Fibroblast of lung (primary cell): ENCODE data around the gene RTN1. TPM values are rescaled to one million over a fixed set of nuclear protein-coding genes. Genes with fewer than 3 reads are reported as not detected.
A peak's percentile ranks its signal among the peaks of the same experiment; 100 is the strongest.

ENCODE experiments used
- DNase-seq, 2 donors: peaks; one replicate each; pipeline versions ENCODE4 v3.0.0 to v3.0.0-alpha.2; 2010; ENCODE audit warnings: low read depth in 2 of 2
- H2AFZ ChIP-seq: 2 replicates; pipeline ENCODE4 v1.5.1; 2012; ENCODE audit warnings: low read length, control low read depth, inconsistent platforms
- H3K27ac ChIP-seq: 2 replicates; pipeline ENCODE4 v1.5.1; 2011; ENCODE audit warnings: low read length, control low read depth; ENCODE audit not compliant: insufficient read depth
- H3K27me3 ChIP-seq: 2 replicates; pipeline ENCODE4 v1.5.1; 2011; ENCODE audit warnings: mild to moderate bottlenecking, low read length; ENCODE audit not compliant: control insufficient read depth, insufficient read depth
- H3K36me3 ChIP-seq: 2 replicates; pipeline ENCODE4 v1.5.1; 2011; ENCODE audit warnings: low read length; ENCODE audit not compliant: control insufficient read depth, insufficient read depth
- H3K4me1 ChIP-seq: 2 replicates; pipeline ENCODE4 v1.5.1; 2011; ENCODE audit warnings: low read length; ENCODE audit not compliant: control insufficient read depth, insufficient read depth; ENCODE audit errors: extremely low read depth
- H3K4me2 ChIP-seq: 2 replicates; pipeline ENCODE4 v1.5.1; 2011; ENCODE audit warnings: low read length, control low read depth; ENCODE audit not compliant: insufficient read depth; ENCODE audit errors: extremely low read depth
- H3K4me3 ChIP-seq, 4 experiments: fragments of 200-600 bp in 1 of 4; sonication (generic) in 1 of 4; replicated peaks in 1 of 4; 2 replicates each; pipeline ENCODE4 v1.5.1; 2011 to 2016; ENCODE audit warnings: low read length in 4 of 4, low read depth in 3 of 4, mild to moderate bottlenecking in 3 of 4, control low read depth in 2 of 4, inconsistent platforms in 1 of 4, mixed read lengths in 1 of 4; ENCODE audit not compliant: insufficient read depth in 1 of 4; ENCODE audit errors: control extremely low read depth in 1 of 4
- H3K79me2 ChIP-seq: 2 replicates; pipeline ENCODE4 v1.5.1; 2012; ENCODE audit warnings: mild to moderate bottlenecking, low read length, inconsistent platforms; ENCODE audit not compliant: control insufficient read depth, insufficient read depth
- H3K9ac ChIP-seq: 2 replicates; pipeline ENCODE4 v1.5.1; 2011; ENCODE audit warnings: mild to moderate bottlenecking, low read length, control low read depth; ENCODE audit not compliant: insufficient read depth
- H3K9me3 ChIP-seq: 2 replicates; pipeline ENCODE4 v1.5.1; 2012; ENCODE audit warnings: low read depth, low read length; ENCODE audit not compliant: control insufficient read depth, insufficient read depth
- H4K20me1 ChIP-seq: 2 replicates; pipeline ENCODE4 v1.5.1; 2011; ENCODE audit warnings: low read length; ENCODE audit not compliant: control insufficient read depth, insufficient read depth; ENCODE audit errors: extremely low read depth
- CTCF ChIP-seq, 2 donors: IDR thresholded peaks in 1 of 2; conservative IDR thresholded peaks in 1 of 2; 1 replicate in 1 of 2; 2 replicates in 1 of 2; pipeline ENCODE4 v1.5.1; 2011 to 2012; ENCODE audit warnings: low read length in 2 of 2, control low read depth in 1 of 2, inconsistent platforms in 1 of 2, low read depth in 1 of 2, mild to moderate bottlenecking in 1 of 2
- EZH2 ChIP-seq: IDR thresholded peaks from 2 replicates; pipeline ENCODE4 v1.5.1; 2012; ENCODE audit warnings: low read length, control low read depth, mild to moderate bottlenecking; ENCODE audit errors: missing control alignments
- polyA minus RNA-seq: library from RNA; depleted of rRNA, polyadenylated mRNA; stranded (reverse); fragments of >200 nt; gene quantifications from 2 replicates; pipeline ENCODE4 v1.2.3, GENCODE V29; 2011; ENCODE audit warnings: low replicate concordance
- polyA plus RNA-seq, 2 donors: library from polyadenylated mRNA; depleted of rRNA in 1 of 2; stranded (reverse) in 1 of 2; unstranded in 1 of 2; fragments of >200 nt; gene quantifications; 2 replicates each; pipeline ENCODE4 v1.2.1, GENCODE V29; 2011 to 2012; ENCODE audit warnings: missing spikeins in 1 of 2
- total RNA-seq: library from RNA; depleted of rRNA; stranded (reverse); fragments of >200 nt; gene quantifications from 2 replicates; pipeline ENCODE4 v1.2.1, GENCODE V29; 2014

Gene RTN1, protein sequence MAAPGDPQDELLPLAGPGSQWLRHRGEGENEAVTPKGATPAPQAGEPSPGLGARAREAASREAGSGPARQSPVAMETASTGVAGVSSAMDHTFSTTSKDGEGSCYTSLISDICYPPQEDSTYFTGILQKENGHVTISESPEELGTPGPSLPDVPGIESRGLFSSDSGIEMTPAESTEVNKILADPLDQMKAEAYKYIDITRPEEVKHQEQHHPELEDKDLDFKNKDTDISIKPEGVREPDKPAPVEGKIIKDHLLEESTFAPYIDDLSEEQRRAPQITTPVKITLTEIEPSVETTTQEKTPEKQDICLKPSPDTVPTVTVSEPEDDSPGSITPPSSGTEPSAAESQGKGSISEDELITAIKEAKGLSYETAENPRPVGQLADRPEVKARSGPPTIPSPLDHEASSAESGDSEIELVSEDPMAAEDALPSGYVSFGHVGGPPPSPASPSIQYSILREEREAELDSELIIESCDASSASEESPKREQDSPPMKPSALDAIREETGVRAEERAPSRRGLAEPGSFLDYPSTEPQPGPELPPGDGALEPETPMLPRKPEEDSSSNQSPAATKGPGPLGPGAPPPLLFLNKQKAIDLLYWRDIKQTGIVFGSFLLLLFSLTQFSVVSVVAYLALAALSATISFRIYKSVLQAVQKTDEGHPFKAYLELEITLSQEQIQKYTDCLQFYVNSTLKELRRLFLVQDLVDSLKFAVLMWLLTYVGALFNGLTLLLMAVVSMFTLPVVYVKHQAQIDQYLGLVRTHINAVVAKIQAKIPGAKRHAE
- total RNA-seq (under 0.01 and 0.17 TPM in 2 replicates), polyA plus RNA-seq (0.35 and 0.92 TPM in 2 replicates), polyA minus RNA-seq (0.67 TPM in 1 of 2 replicates, not detected in the other)
- polyA plus RNA-seq (2012): 0.37 and 0.77 TPM in 2 replicates

- Histone ChIP-seq H3K27ac (no peak within 1 kb of the TSS), H2AFZ (peak within 1 kb of the TSS; percentile 22), H3K36me3 (no peaks in the 10 kb centered on the region), H3K4me2 (peak within 1 kb of the TSS; percentile 44), H3K4me1 (no peaks in the 10 kb centered on the region), H3K4me3 (peak within 1 kb of the TSS; percentile 35 to 57 (median 46)), H3K79me2 (no peaks in the 10 kb centered on the region), H4K20me1 (no peaks in the 10 kb centered on the region), H3K9me3 (no peaks in the 10 kb centered on the region), H3K27me3 (peaks cover 7% of the 10 kb centered on the region), H3K9ac (no peak within 1 kb of the TSS)
- TF ChIP-seq EZH2: peak; percentile 18
- no peak for TF ChIP-seq CTCF (conservative IDR thresholded peaks at IDR 0.05 in 1 of 2, IDR thresholded peaks at IDR 0.05 in 1 of 2; ENCODE audit: low read depth in 1 of 2, low read length in 2 of 2)
- DNase-seq: peak; percentile 34 to 55
Observed at GRCh38 chr14:59870277-59871165, at the start of gene RTN1. TSS of gene RTN1 (minus strand) at chr14:59870776. CDS start at chr14:59870630, 146 bp downstream.

DNA sequence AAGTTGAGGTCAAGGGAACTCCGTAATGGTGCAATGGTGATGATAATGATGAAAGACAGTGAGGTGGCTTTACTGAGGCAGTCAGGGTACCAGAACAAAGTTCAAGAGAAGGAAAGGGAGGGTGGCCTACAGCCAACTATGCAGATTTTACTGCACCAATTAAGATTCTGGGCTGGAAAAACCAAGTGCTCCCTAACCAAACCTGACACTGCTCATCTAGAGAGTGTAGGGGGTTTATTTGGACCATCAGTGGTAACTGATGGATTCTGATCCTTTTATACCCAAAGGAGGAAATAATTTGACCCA, 49.8 kb upstream of the RTN1 start:
- Histone ChIP-seq H3K4me1 (no peaks in the 10 kb centered on the region), H3K36me3 (no peaks in the 10 kb centered on the region), H3K79me2 (no peaks in the 10 kb centered on the region), H2AFZ (no peak overlapping the region), H3K9me3 (no peaks in the 10 kb centered on the region), H3K27ac (no peak overlapping the region), H4K20me1 (no peaks in the 10 kb centered on the region), H3K4me3 (no peak overlapping the region), H3K4me2 (no peak overlapping the region), H3K27me3 (peaks cover 11% of the 10 kb centered on the region), H3K9ac (no peak overlapping the region)
- peak in 1 of 2 donors; percentile 3 for DNase-seq
- no peak for TF ChIP-seq CTCF (conservative IDR thresholded peaks at IDR 0.05 in 1 of 2, IDR thresholded peaks at IDR 0.05 in 1 of 2; ENCODE audit: low read depth in 1 of 2, low read length in 2 of 2)
- TF ChIP-seq EZH2: no peak
